ENCODE data around the gene APOBEC3F. TPM values are rescaled to one million over a fixed set of nuclear protein-coding genes. Genes with fewer than 3 reads are reported as not detected.

Gene APOBEC3F
- total RNA-seq, 1 experiment from 2014 or later, result not detected

DNA sequence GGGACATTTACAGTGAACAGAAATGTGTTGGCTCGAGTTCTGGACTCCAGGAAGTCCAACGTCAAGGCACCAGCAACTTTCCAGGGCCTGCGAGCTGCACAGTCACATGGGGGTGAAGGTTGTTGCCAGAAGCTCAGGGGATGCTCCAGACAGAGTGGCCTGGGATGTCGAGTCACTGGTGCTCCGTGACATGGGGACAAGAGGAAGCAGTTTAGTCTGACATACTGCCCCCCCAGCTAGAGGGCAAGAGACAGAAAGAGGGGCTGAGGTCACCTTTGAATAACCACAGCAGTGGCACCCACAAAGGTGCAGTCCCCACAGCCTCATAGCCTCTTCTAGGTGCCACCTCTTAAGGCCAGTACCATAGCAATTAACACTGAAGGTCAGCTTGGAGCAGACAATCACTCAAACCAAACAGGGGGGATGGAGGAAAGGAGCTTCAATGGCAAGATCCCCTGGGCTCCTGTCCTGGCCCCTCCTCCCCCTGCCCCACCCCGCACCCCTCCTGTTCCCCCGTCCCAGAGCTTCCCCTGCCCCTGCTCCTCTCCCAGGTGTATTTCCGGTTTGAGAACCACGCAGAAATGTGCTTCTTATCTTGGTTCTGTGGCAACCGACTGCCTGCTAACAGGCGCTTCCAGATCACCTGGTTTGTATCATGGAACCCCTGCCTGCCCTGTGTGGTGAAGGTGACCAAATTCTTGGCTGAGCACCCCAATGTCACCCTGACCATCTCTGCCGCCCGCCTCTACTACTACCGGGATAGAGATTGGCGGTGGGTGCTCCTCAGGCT is 15.9 kb upstream of the APOBEC3F start:
- no peak for TF ChIP-seq EZH2 (IDR thresholded peaks at IDR 0.05; ENCODE audit: low read length, unreplicated experiment)
- TF ChIP-seq EZH2phosphoT487 (IDR thresholded peaks at IDR 0.05; ENCODE audit: borderline replicate concordance, low read length), result no peak
- TF ChIP-seq, protein P1, sequence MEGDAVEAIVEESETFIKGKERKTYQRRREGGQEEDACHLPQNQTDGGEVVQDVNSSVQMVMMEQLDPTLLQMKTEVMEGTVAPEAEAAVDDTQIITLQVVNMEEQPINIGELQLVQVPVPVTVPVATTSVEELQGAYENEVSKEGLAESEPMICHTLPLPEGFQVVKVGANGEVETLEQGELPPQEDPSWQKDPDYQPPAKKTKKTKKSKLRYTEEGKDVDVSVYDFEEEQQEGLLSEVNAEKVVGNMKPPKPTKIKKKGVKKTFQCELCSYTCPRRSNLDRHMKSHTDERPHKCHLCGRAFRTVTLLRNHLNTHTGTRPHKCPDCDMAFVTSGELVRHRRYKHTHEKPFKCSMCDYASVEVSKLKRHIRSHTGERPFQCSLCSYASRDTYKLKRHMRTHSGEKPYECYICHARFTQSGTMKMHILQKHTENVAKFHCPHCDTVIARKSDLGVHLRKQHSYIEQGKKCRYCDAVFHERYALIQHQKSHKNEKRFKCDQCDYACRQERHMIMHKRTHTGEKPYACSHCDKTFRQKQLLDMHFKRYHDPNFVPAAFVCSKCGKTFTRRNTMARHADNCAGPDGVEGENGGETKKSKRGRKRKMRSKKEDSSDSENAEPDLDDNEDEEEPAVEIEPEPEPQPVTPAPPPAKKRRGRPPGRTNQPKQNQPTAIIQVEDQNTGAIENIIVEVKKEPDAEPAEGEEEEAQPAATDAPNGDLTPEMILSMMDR (conservative IDR thresholded peaks at IDR 0.05; ENCODE audit: low read depth, low read length), result no peak
- H3K9me2 ChIP-seq (replicated peaks; ENCODE audit: low read length), result no peaks in the 10 kb centered on the region
- no peaks in the 10 kb centered on the region for H3K36me3 ChIP-seq (ENCODE audit: low read depth, low read length)
- CTCF ChIA-PET, result no interaction called here
- DNase-seq (no peak), ATAC-seq (no peak)
- intact Hi-C loops (cut with micrococcal nuclease), result no loop called here
- H3F3A ChIP-seq (ENCODE audit: low read length, unreplicated experiment), result no peaks in the 10 kb centered on the region
- no peak overlapping the region for H3K27ac ChIP-seq (ENCODE audit: low read length)
- H2AFZ ChIP-seq (ENCODE audit: low read length), result no peak overlapping the region
- no peaks in the 10 kb centered on the region for H3K4me1 ChIP-seq (ENCODE audit: insufficient read depth, low read length)
- no peaks in the 10 kb centered on the region for H3K9me3 ChIP-seq (ENCODE audit: low read length)
- no peaks in the 10 kb centered on the region for H3K27me3 ChIP-seq (ENCODE audit: low read length)
- no peak overlapping the region for H3K4me2 ChIP-seq (ENCODE audit: low read length)
- H3K4me3 ChIP-seq (ENCODE audit: low read length), result no peak overlapping the region
- no TSS peak for BruUV-seq (replicated peaks)
- POLR2A ChIA-PET (ENCODE audit: unreplicated experiment), result no interaction called here
- H4K20me1 ChIP-seq (ENCODE audit: low read length), result no peaks in the 10 kb centered on the region
- no peaks in the 10 kb centered on the region for H3K79me2 ChIP-seq (ENCODE audit: low read length)
- H3K9ac ChIP-seq (ENCODE audit: low read length), result no peak overlapping the region

DNA sequence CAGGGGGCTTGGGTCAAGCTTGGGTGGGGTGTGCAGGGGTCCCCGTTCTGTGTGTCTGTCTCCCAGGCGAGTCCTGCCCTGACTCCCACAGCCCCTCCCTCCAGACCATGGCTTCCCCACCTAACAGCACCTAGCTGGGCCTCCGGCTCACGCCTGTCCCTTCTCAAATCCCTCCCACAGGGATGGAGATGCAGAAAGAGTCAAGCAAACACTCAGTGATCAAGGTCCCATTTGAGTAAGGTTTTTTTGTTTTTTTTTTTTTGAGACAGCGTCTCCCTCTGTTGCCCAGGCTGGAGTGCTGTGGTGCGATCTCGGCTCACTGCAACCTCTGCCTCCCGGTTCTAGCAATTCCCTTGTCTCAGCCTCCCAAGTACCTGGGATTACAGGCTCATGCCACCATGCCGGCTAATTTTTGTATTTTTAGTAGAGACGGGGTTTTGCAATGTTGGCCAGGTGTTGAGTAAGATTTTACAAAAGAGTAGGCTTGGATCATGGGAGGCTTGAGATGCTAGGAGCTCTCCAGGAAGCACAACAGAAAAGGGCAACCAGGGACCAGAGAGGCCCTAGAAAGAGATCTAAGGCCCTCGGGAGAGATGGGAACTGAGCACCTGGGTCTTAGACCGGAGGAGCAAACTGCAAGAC is 14.0 kb upstream of the APOBEC3F start:
- Histone ChIP-seq H4K20me1 (ENCODE audit: low read length) (no peaks in the 10 kb centered on the region), H2AFZ (ENCODE audit: low read length) (no peak overlapping the region), H3K4me2 (ENCODE audit: low read length) (no peak overlapping the region), H3K79me2 (ENCODE audit: low read length) (no peaks in the 10 kb centered on the region), H3K9me3 (ENCODE audit: low read length) (no peaks in the 10 kb centered on the region), H3F3A (ENCODE audit: low read length, unreplicated experiment) (no peaks in the 10 kb centered on the region), H3K36me3 (ENCODE audit: low read depth, low read length) (no peaks in the 10 kb centered on the region), H3K9me2 (replicated peaks; ENCODE audit: low read length) (no peaks in the 10 kb centered on the region), H3K9ac (ENCODE audit: low read length) (no peak overlapping the region), H3K4me1 (ENCODE audit: insufficient read depth, low read length) (no peaks in the 10 kb centered on the region), H3K27me3 (ENCODE audit: low read length) (no peaks in the 10 kb centered on the region), H3K27ac (ENCODE audit: low read length) (no peak overlapping the region), H3K4me3 (ENCODE audit: low read length) (no peak overlapping the region)
- ChIA-PET CTCF (no interaction called here), POLR2A (ENCODE audit: unreplicated experiment) (no interaction called here)
- BruUV-seq (replicated peaks), result no TSS peak
- DNase-seq (no peak), ATAC-seq (no peak)
- intact Hi-C loops (cut with micrococcal nuclease), result no loop called here
- TF ChIP-seq EZH2phosphoT487 (IDR thresholded peaks at IDR 0.05; ENCODE audit: borderline replicate concordance, low read length) (no peak), EZH2 (IDR thresholded peaks at IDR 0.05; ENCODE audit: low read length, unreplicated experiment) (no peak)
- TF ChIP-seq, protein P1 (conservative IDR thresholded peaks at IDR 0.05; ENCODE audit: low read depth, low read length), result no peak

DNA sequence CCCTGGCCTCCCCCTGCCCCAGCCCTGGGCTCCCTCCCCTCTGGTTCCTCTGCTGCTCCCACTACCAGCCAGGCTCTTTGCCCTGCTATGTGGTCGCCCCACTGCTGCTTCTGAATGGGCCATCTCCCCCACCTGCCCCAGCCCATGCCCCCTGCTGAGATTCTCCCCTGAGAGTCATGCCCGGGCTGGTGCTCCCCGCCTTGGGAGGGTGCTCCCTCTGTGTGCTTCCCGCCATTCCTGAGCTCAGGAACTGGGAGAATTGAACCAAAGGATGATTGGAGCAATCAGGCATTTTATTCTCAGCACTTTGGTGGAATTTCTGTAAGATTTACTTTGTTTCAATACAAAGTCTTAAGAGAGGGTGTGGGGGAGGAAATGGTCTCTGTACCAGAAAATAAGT is 12.9 kb upstream of the APOBEC3F start:
- ATAC-seq (no peak), DNase-seq (no peak)
- ChIA-PET CTCF (no interaction called here), POLR2A (ENCODE audit: unreplicated experiment) (no interaction called here)
- Histone ChIP-seq H3K27ac (ENCODE audit: low read length) (no peak overlapping the region), H2AFZ (ENCODE audit: low read length) (no peak overlapping the region), H3K9me3 (ENCODE audit: low read length) (no peaks in the 10 kb centered on the region), H3K27me3 (ENCODE audit: low read length) (no peaks in the 10 kb centered on the region), H3K4me1 (ENCODE audit: insufficient read depth, low read length) (no peaks in the 10 kb centered on the region), H3K79me2 (ENCODE audit: low read length) (no peaks in the 10 kb centered on the region), H3K9me2 (replicated peaks; ENCODE audit: low read length) (no peaks in the 10 kb centered on the region), H3K4me3 (ENCODE audit: low read length) (no peak overlapping the region), H3K4me2 (ENCODE audit: low read length) (no peak overlapping the region), H3K36me3 (ENCODE audit: low read depth, low read length) (no peaks in the 10 kb centered on the region), H3F3A (ENCODE audit: low read length, unreplicated experiment) (no peaks in the 10 kb centered on the region), H3K9ac (ENCODE audit: low read length) (no peak overlapping the region), H4K20me1 (ENCODE audit: low read length) (no peaks in the 10 kb centered on the region)
- BruUV-seq (replicated peaks), result no TSS peak
- intact Hi-C loops (cut with micrococcal nuclease), result no loop called here
- TF ChIP-seq EZH2 (IDR thresholded peaks at IDR 0.05; ENCODE audit: low read length, unreplicated experiment), result no peak
- TF ChIP-seq EZH2phosphoT487 (IDR thresholded peaks at IDR 0.05; ENCODE audit: borderline replicate concordance, low read length), result no peak
- TF ChIP-seq, protein P1 (conservative IDR thresholded peaks at IDR 0.05; ENCODE audit: low read depth, low read length), result no peak

Measured in PC-3 (cell line).